Esophagus muscularis mucosa (tissue), 4 donors: Measurements from ENCODE around the gene TMEM218.

Experiments used
- CTCF ChIP-seq, 3 experiments: fragments of 200-600 bp in 2 of 3; fragments of 450-650 bp in 1 of 3; sonication (generic) in 2 of 3; IDR thresholded peaks; one replicate each; pipeline ENCODE4 v1.5.1; 2017 to 2019; ENCODE audit warnings: antibody characterized with exemption in 3 of 3, mild to moderate bottlenecking in 2 of 3, moderate library complexity in 1 of 3
- EP300 ChIP-seq: sonication (generic); formaldehyde crosslinking; IDR thresholded peaks from one replicate; pipeline ENCODE4 v1.6.1; 2017; ENCODE audit warnings: antibody characterized with exemption
- POLR2A ChIP-seq: fragments of 450-650 bp; IDR thresholded peaks from one replicate; pipeline ENCODE4 v1.6.1; 2017; ENCODE audit warnings: antibody characterized with exemption, moderate library complexity, mild to moderate bottlenecking, low read depth
- POLR2AphosphoS5 ChIP-seq, 2 donors: sonication (generic); formaldehyde crosslinking; IDR thresholded peaks; one replicate each; pipeline ENCODE4 v1.6.1; 2017; ENCODE audit warnings: antibody characterized with exemption in 2 of 2

DNA sequence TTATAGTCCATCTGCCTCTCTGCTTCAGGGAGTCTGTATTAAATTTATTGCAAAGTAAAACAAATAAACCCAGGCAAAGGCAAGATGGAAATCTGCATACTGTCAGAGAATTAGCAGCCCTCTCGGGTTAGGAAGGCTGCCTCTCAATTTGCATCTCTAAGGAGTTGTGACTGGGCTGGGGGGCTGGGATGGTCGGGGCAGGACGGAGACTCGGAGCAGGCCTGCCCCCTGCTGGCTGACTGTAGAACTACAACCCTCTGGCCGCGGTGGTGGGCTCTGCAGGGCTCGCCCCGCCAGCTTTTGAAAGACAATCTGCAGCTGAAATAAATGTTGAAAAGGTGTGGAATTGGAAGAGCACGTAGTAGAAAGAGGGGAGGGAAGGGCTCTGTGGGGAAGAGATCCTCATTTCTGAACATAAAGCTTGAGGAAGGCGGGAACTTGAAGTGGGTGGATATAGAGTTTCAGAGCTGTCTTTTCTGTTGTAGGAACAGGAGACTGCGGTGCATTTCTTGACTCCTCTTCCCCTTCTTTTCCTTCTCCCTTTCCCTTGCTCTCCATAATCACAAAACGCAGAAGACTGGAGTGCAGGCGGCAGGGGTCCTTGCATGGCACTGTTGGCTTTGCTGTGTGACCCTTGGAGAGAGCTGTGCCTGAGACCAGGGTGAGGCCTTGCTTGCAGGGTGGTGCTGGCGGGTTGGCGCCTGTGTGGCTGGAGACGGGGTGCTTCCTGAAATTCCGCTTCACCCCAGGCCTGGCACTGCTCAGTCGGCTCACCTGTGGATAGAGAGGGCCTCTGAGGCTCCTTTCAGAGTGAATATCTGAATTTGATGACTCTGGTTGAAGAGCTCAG, 30.5 kb upstream of the TMEM218 start:
- TF ChIP-seq POLR2AphosphoS5 (IDR thresholded peaks at IDR 0.05): no peak
- TF ChIP-seq CTCF (IDR thresholded peaks at IDR 0.05): peak; percentile 91 to 98 (median 91)
- TF ChIP-seq POLR2A: no peak
- TF ChIP-seq EP300: no peak
